Brain microvascular endothelial cell (primary cell): Measurements from ENCODE around the gene C10orf67.

Experiments
- DNase-seq: peaks from one replicate; pipeline ENCODE4 v3.0.0-alpha.2; 2020
- H3K27ac ChIP-seq: fragments of 250-450 bp; sonication (Bioruptor Pico); 2 replicates; pipeline ENCODE4 v1.5.1; 2020; ENCODE audit warnings: mild to moderate bottlenecking, moderate library complexity
- H3K27me3 ChIP-seq: fragments of 250-450 bp; sonication (Bioruptor Pico); replicated peaks from 2 replicates; pipeline ENCODE4 v1.5.1; 2020; ENCODE audit warnings: mild to moderate bottlenecking
- H3K36me3 ChIP-seq: fragments of 250-450 bp; sonication (Bioruptor Pico); replicated peaks from 2 replicates; pipeline ENCODE4 v1.5.1; 2020; ENCODE audit warnings: mild to moderate bottlenecking
- H3K4me3 ChIP-seq: 2 replicates; pipeline ENCODE4 v1.5.1; 2011; ENCODE audit warnings: low read depth, mild to moderate bottlenecking, control low read depth, low read length, moderate library complexity
- CTCF ChIP-seq: IDR thresholded peaks from 2 replicates; pipeline ENCODE4 v1.5.1; 2011; ENCODE audit warnings: low read depth, mild to moderate bottlenecking, moderate library complexity, low read length, control low read depth, inconsistent platforms; ENCODE audit errors: missing control alignments
- in situ Hi-C: cut with HindIII; loops from 2 replicates; pipeline ENCODE4 v1.10.0; 2017; ENCODE audit warnings: low sequenced_read_pairs, low pct_ligation_motif_present

The C10orf67 gene

GRCh38 chr10:23202779-23203178 lies 141.8 kb downstream of the C10orf67 start:
- H3K27ac ChIP-seq, result no peak overlapping the region
- no peak for TF ChIP-seq CTCF
- peaks cover 59% of the 10 kb centered on the region for H3K27me3 ChIP-seq
- H3K36me3 ChIP-seq, result no peaks in the 10 kb centered on the region
- no peak for DNase-seq
- H3K4me3 ChIP-seq, result no peak overlapping the region
- in situ Hi-C loops, result no loop called here

- in situ Hi-C loops, result no loop called here
- no peak for TF ChIP-seq CTCF
- no peak for DNase-seq
- Histone ChIP-seq H3K4me3 (no peak overlapping the region), H3K27ac (no peak overlapping the region), H3K27me3 (peaks cover 68% of the 10 kb centered on the region), H3K36me3 (no peaks in the 10 kb centered on the region)
Observed at GRCh38 chr10:23201837-23202236, 142.8 kb downstream of the C10orf67 start.

GRCh38 chr10:23200997-23201652 lies 143.5 kb downstream of the C10orf67 start:
- in situ Hi-C loops, result no loop called here
- Histone ChIP-seq H3K27me3 (peaks cover 74% of the 10 kb centered on the region), H3K4me3 (no peak overlapping the region), H3K27ac (no peak overlapping the region), H3K36me3 (no peaks in the 10 kb centered on the region)
- TF ChIP-seq CTCF, result no peak
- DNase-seq, result no peak

- no peak for TF ChIP-seq CTCF
- Histone ChIP-seq H3K27ac (no peak overlapping the region), H3K4me3 (no peak overlapping the region), H3K36me3 (no peaks in the 10 kb centered on the region), H3K27me3 (peaks cover 76% of the 10 kb centered on the region)
- DNase-seq, result no peak
- in situ Hi-C loops, result no loop called here
Observed at GRCh38 chr10:23200586-23200985, 144.0 kb downstream of the C10orf67 start.

GRCh38 chr10:23199768-23200511 lies 144.7 kb downstream of the C10orf67 start:
- TF ChIP-seq CTCF, result no peak
- Histone ChIP-seq H3K36me3 (no peaks in the 10 kb centered on the region), H3K27me3 (peaks cover 80% of the 10 kb centered on the region), H3K4me3 (no peak overlapping the region), H3K27ac (no peak overlapping the region)
- DNase-seq, result no peak
- in situ Hi-C loops, result no loop called here
